C1 segment of cervical spinal cord (tissue), 14 donors: ENCODE data around the gene PCDHB8.
"Not testable (repeated sequence)": the region's sequence is repeated elsewhere in the genome, so short reads cannot be mapped to it uniquely, and the experiment has no call there.

Source experiments
- DNase-seq, 14 donors: peaks; one replicate each; lab custom pipeline; 2025; lab: John Stamatoyannopoulos, UW

PCDHB8 gene

DNA sequence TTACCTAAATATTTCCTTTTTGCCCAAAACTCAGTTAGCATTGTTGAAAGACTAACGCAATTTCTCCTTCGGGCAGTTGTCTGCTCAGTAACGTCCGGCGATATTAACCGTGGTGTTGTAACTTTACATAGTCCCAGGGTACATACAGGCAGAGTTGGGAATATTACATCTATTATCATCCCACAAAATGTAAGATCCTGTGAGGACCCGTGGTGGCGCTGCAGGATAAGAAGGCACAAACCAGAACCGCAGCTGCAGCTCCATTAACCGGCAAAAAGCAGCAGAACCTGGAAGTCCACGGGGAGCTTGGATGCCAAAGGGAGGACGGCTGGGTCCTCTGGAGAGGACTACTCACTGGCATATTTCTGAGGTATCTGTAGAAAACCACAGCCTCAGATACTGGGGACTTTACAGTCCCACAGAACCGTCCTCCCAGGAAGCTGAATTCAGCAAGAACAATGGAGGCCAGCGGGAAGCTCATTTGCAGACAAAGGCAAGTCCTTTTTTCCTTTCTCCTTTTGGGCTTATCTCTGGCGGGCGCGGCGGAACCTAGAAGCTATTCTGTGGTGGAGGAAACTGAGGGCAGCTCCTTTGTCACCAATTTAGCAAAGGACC lies at the start of gene PCDHB8:
TSS of gene PCDHB8 (plus strand) at position 214 of the 615 bp plus-strand sequence. CDS start at position 459, 245 bp downstream.
- DNase-seq: peak in 1 of 14 donors; percentile 9

DNA sequence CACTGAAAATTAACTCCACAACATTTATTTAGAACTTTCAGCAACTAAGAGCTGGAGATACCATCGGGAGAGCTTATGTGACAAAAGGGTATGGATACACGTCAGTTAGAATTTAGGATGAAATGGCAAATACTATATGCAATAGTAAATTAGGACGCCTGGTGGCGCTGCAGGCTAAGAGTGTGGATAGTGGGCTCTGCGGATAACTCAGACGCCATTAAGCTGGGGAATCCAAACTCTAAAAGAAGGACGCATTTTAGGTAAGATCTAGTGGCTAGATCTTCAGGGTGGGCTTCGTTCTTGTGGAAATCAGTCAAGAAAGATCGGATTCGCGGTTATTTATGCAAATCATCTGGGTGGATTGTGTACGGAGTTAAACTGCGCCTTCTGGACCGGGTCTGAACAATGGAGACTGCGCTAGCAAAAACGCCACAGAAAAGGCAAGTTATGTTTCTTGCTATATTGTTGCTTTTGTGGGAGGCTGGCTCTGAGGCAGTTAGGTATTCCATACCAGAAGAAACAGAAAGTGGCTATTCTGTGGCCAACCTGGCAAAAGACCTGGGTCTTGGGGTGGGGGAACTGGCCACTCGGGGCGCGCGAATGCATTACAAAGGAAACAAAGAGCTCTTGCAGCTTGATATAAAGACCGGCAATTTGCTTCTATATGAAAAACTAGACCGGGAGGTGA lies 42.4 kb upstream of the PCDHB8 start, which contains the start of gene PCDHB5:
TSS of gene PCDHB5 (plus strand) at position 177 of the 688 bp plus-strand sequence. CDS start at position 406, 229 bp downstream.
- peak in 3 of 14 donors; percentile 6 to 15 (median 13) for DNase-seq

DNA sequence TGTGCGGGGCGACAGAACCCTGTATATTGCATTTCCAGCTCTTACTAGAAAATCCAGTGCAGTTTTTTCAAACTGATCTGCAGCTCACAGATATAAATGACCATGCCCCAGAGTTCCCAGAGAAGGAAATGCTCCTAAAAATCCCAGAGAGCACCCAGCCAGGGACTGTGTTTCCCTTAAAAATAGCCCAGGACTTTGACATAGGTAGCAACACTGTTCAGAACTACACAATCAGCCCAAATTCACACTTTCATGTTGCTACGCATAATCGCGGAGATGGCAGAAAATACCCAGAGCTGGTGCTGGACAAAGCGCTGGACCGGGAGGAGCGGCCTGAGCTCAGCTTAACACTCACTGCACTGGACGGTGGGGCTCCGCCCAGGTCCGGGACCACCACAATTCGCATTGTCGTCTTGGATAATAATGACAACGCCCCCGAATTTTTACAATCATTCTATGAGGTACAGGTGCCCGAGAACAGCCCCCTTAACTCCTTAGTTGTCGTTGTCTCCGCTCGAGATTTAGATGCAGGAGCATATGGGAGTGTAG lies 41.8 kb upstream of the PCDHB8 start:
- DNase-seq: peak in 1 of 14 donors; percentile 6

DNA sequence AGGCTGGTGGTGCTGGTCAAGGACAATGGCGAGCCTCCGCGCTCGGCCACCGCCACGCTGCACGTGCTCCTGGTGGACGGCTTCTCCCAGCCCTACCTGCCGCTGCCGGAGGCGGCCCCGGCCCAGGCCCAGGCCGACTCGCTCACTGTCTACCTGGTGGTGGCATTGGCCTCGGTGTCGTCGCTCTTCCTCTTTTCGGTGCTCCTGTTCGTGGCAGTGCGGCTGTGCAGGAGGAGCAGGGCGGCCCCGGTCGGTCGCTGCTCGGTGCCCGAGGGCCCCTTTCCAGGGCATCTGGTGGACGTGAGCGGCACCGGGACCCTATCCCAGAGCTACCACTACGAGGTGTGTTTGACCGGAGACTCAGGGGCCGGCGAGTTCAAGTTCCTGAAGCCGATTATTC lies 40.2 kb upstream of the PCDHB8 start:
- not testable (repeated sequence) for DNase-seq

DNA sequence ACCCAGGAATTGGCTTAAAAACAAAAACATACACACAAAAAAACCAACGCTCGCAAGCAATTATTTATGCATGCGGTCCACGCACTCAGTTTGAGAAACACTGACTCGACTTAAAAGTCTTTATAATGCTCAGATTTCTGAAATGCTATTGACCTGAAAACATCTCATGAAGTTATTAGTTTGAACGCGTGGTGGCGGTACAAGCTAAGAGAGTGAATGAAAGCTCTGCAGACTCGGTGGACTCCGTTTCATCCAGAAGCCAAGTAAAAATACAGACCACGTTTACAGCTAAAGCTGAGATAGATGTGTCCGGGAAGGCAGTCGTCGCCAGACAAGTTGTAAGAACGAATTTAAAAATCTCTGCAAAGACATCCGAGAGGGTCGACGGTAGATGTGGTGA lies 27.8 kb upstream of the PCDHB8 start, which contains the start of gene PCDHB6:
TSS of gene PCDHB6 (plus strand) at position 246 of the 400 bp plus-strand sequence. CDS start 201 bp downstream, outside the sequence.
- peak in 1 of 14 donors; percentile 1 for DNase-seq

DNA sequence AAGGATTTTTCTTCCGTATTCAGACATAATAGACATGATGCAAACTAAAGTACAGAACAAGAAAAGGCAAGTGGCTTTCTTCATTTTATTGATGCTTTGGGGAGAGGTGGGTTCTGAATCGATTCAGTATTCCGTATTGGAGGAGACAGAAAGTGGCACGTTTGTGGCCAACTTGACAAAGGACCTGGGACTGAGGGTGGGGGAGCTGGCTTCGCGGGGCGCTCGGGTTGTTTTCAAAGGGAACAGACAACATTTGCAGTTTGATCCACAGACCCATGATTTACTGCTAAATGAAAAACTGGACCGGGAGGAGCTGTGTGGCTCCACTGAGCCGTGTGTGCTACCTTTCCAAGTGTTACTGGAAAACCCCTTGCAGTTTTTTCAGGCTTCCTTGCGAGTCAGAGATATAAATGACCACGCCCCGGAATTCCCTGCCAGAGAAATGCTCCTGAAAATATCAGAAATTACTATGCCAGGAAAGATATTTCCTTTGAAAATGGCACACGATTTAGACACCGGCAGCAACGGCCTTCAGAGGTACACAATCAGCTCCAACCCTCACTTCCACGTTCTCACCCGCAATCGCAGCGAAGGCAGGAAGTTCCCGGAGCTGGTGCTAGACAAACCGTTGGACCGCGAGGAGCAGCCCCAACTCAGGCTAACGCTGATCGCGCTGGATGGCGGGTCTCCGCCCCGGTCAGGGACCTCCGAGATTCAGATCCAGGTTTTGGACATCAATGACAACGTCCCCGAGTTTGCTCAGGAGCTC lies 27.2 kb upstream of the PCDHB8 start:
- DNase-seq: no peak

DNA sequence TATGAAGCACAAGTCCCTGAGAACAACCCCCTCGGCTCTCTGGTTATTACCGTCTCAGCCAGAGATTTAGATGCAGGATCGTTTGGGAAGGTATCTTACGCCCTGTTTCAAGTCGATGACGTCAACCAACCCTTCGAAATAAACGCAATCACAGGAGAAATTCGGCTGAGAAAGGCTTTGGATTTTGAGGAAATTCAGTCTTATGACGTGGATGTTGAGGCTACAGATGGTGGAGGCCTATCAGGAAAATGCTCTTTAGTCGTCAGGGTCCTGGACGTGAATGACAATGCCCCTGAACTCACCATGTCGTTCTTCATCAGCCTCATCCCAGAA lies 26.6 kb upstream of the PCDHB8 start:
- no peak for DNase-seq

DNA sequence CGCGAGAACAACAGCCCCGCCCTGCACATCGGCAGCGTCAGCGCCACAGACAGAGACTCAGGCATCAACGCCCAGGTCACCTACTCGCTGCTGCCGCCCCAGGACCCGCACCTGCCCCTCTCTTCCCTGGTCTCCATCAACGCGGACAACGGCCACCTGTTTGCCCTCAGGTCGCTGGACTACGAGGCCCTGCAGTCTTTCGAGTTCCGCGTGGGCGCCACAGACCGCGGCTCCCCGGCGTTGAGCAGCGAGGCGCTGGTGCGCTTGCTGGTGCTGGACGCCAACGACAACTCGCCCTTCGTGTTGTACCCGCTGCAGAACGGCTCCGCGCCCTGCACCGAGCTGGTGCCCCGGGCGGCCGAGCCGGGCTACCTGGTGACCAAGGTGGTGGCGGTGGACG lies 26.0 kb upstream of the PCDHB8 start:
- DNase-seq: not testable (repeated sequence)

DNA sequence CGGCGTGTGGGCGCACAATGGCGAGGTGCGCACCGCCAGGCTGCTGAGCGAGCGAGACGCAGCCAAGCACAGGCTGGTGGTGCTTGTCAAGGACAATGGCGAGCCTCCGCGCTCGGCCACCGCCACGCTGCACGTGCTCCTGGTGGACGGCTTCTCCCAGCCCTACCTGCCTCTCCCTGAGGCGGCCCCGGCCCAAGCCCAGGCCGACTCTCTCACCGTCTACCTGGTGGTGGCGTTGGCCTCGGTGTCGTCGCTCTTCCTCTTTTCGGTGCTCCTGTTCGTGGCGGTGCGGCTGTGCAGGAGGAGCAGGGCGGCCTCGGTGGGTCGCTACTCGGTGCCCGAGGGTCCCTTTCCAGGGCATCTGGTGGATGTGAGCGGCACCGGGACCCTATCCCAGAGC lies 25.5 kb upstream of the PCDHB8 start:
- DNase-seq: not testable (repeated sequence)

DNA sequence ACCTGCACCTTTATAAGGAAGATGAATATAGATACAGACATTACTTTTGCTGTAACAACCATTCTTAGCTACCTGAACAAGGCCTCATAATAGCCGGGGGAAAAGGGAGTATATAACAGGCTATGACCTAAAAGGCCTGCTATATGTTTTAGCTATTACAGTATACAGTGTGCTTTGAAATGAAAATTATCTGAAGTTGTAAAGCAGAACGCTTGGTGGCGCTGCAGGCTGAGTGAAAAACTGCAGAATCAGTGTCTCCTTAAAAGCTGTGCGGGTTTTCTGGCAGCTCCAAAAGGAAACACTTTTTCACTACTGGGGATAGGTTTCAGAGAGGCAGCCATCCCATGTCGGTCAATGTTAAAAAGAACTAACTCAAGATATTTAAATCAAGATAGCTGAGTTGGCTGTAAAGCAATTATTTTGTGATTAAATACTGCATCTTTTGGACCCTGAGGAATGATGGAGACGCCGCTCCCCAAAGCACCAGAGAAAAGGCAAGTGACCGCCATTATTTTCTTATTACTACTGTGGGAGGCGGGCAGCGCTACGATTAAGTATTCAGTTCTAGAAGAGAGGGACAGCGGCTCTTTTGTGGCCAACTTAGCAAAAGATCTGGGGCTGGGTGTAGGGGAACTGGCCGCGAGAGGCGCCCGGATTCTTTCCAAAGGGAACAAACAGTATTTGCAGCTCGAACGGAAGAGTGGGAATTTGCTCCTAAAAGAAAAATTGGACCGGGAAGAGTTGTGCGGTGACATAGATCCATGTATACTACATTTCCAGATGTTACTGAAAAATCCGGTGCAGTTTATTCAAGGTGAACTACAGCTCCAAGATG lies 21.8 kb upstream of the PCDHB8 start:
- no peak for DNase-seq

DNA sequence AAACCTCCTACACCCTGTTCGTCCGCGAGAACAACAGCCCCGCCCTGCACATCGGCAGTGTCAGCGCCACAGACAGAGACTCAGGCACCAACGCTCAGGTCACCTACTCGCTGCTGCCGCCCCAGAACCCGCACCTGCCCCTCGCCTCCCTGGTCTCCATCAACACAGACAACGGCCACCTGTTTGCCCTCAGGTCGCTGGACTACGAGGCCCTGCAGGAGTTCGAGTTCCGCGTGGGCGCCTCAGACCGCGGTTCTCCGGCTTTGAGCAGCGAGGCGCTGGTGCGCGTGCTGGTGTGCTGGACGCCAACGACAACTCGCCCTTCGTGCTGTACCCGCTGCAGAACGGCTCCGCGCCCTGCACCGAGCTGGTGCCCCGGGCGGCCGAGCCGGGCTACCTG lies 20.2 kb upstream of the PCDHB8 start:
- not testable (repeated sequence) for DNase-seq

DNA sequence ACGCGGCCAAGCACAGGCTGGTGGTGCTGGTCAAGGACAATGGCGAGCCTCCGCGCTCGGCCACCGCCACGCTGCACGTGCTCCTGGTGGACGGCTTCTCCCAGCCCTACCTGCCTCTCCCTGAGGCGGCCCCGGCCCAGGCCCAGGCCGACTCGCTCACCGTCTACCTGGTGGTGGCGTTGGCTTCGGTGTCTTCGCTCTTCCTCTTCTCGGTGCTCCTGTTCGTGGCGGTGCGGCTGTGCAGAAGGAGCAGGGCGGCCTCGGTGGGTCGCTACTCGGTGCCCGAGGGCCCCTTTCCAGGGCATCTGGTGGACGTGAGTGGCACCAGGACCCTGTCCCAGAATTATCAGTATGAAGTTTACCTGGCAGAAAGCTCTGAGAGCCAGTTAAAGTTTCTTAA lies 19.7 kb upstream of the PCDHB8 start:
- not testable (repeated sequence) for DNase-seq

DNA sequence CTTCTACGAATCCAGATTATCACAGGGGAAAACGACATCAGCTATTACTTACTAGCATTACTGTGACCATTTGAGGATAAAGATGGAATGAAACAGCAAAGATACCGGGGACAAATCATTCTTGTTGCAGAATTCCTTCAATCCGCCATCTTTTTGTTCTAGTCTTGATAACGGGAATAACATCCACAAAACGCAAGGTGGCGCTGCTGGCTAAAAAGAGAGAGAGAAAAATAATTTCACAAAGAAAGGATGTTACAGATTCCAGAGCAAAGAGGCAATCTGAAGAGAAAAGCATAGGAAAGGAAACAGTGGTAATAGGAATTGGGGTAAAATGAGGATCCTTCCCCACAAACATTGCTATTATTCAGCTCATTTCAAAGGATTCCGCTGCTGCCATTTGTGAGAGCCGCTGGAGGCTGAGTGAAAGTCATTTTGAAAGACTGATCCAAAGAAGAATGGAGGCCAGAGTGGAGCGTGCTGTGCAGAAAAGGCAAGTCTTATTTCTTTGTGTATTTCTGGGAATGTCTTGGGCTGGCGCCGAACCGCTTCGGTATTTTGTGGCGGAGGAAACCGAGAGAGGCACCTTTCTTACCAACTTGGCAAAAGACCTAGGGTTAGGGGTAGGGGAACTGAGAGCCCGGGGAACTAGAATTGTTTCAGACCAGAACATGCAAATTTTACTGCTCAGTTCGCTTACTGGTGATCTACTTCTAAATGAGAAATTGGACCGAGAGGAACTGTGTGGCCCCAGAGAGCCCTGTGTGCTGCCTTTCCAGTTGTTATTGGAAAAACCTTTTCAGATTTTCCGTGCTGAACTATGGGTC lies 5.0 kb upstream of the PCDHB8 start, which contains the start of gene PCDHB7:
TSS of gene PCDHB7 (plus strand) at position 264 of the 824 bp plus-strand sequence. CDS start at position 456, 192 bp downstream.
- no peak for DNase-seq

DNA sequence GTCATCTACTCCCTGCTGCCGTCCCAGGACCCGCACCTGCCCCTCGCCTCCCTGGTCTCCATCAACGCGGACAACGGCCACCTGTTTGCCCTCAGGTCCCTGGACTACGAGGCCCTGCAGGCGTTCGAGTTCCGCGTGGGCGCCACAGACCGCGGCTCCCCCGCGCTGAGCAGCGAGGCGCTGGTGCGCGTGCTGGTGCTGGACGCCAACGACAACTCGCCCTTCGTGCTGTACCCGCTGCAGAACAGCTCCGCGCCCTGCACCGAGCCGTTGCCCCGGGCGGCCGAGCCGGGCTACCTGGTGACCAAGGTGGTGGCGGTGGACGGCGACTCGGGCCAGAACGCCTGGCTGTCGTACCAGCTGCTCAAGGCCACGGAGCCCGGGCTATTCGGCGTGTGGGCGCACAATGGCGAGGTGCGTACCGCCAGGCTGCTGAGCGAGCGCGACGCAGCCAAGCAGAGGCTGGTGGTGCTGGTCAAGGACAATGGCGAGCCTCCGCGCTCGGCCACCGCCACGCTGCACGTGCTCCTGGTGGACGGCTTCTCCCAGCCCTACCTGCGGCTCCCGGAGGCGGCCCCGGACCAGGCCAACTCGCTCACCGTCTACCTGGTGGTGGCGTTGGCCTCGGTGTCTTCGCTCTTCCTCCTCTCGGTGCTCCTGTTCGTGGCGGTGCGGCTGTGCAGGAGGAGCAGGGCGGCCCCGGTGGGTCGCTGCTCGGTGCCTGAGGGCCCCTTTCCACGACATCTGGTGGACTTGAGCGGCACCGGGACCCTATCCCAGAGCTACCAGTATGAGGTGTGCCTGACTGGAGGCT lies 3.1 kb upstream of the PCDHB8 start:
- DNase-seq: not testable (repeated sequence)

DNA sequence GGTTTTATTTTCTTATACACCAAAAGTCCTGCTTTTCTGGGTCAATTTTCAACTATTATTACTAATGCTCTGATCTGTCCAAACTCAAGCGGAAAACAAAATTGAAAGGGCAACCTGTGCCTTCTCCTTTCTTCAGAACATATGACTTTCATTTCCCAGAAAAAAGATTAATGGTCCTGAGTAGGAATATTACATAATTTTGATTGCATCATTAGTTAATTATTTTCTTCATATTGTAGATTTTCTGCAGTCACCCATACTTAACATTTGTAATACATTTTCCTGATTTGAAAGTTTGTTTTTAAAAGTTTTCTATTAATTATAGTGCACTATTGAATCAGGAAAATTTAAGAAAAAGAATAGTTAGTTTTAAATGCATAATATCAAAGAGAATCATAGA lies 1.7 kb upstream of the PCDHB8 start:
- DNase-seq: no peak

DNA sequence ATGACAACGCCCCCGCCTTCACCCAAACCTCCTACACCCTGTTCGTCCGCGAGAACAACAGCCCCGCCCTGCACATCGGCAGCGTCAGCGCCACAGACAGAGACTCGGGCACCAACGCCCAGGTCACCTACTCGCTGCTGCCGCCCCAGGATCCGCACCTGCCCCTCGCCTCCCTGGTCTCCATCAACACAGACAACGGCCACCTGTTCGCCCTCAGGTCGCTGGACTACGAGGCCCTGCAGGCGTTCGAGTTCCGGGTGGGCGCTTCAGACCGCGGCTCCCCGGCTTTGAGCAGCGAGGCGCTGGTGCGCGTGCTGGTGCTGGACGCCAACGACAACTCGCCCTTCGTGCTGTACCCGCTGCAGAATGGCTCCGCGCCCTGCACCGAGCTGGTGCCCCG lies 1.8 kb downstream of the PCDHB8 start:
- not testable (repeated sequence) for DNase-seq

DNA sequence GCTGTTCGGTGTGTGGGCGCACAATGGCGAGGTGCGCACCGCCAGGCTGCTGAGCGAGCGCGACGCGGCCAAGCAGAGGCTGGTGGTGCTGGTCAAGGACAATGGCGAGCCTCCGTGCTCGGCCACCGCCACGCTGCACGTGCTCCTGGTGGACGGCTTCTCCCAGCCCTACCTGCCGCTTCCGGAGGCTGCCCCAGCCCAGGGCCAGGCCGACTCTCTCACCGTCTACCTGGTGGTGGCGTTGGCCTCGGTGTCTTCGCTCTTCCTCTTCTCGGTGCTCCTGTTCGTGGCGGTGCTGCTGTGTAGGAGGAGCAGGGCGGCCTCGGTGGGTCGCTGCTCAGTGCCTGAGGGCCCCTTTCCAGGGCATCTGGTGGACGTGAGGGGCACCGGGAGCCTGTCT lies 2.3 kb downstream of the PCDHB8 start:
- not testable (repeated sequence) for DNase-seq

DNA sequence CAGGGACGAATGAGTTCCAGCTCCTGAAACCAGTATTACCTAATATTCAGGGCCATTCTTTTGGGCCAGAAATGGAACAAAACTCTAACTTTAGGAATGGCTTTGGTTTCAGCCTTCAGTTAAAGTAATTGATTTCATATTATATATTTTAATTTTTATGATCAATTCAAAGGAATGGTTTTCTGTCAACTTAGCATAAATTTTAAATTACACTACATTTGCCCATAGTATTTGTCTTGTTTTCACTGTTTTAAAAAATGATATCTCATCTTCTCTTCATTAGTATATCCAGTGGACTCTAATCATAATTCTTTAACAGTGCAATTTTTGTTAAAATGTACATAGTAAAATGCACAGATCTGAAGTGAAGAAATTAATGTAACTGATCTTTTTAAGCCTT lies 2.7 kb downstream of the PCDHB8 start:
- DNase-seq: no peak

DNA sequence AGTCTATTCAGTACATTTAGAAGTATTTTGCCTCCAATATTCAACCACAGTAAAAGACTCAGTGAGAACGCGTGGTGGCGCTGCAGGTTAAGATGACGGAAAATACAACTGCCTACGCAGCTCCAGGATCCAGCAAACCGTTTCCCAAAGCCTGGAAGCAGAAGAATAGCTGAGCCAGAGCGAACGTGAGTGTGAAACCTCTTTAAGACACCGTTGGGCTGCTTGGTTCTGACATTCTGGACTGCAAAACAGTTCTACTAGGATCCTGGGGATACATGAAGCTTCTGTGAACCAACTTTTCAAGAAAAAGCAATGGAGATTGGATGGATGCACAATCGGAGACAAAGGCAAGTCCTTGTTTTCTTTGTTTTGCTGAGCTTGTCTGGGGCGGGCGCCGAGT lies 4.7 kb downstream of the PCDHB8 start, which contains the start of gene PCDHB16:
TSS of gene PCDHB16 (plus strand) at position 140 of the 400 bp plus-strand sequence. CDS start at position 313, 173 bp downstream.
- DNase-seq: peak in 4 of 14 donors; percentile 3 to 26 (median 14)
